ENCODE measurements around the gene MTNR1A.
A peak's percentile ranks its signal among the peaks of the same experiment; 100 is the strongest.

MTNR1A gene

DNA sequence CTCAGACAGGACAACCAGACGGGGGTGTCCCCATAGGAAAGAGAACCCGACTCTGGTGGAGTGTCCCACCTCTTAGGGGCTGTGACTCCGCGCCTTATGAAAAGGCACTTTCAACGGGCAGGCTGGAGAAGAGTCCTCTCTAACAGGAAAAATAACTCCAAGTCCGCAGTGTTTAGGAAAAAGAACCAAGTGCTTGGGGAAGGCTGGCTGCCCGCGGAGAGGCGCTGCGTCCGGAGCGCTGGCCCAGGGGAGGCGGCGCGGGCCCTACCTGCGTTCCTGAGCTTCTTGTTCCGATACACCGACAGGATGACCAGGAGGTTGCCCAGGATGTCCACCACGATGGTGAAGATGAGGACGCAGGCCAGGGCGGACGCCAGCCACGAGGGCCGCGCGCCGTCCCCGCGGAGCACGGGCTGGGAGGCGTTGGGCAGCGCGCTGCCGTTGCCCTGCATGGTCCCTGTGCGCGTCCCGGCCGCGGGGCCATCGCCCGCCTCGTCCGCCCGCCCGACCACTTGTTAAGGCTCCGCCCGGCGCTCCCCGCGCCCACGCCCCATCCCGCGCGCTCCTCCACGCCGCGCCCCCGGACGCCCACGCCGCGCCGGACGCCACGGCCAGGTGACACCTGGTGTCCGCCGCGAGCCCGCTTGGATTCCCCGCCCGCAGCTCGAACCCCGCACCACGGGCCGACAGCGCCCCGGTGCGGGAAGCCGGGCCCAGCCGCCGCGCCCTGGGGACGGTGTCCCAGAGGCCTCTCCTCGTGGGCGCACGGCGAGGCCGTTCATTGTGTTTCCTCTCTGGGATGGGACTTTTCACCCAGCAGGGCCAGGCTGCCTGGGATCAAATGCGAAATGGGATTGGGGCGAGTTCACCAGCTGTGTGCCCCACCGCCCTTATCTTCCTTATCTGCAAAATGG is at the start of gene MTNR1A:
TSS of gene MTNR1A (minus strand) at position 654 of the 914 bp plus-strand sequence. CDS start at position 452, 202 bp downstream.
- no peak for DNase-seq (ENCODE audit: low read depth)

DNA sequence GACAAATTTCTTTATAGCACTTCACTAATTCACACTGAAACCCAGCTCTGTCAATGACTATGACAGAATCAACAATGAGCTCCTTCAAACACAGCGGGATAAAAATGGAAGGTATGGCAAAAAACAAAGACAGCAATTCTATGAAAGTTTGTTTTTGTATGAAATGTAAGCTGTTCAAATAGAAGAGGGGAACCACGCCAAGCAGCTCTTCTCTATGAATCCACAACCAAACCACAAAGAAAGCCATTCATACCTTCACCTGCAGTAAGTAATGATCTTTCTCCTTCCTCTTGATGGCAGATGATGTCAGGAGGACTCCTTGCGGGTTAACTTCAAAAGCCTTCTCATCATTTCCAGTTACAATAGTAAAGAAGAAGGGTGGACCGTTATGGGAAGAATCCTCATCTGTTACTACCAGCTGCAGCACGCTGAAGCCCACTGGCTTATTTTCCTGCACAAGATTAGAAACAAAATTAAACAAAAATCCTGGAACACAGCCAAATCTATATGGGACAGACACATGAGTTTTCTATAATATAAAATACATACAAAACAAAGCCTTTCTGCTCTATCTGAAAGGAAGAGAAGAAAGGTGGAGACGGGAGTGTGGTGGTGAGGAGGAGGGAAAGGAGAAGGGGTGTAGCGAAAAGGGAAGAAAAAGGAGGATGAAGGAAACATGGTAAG is 48.9 kb upstream of the MTNR1A start:
- DNase-seq (ENCODE audit: low read depth) = no peak

DNA sequence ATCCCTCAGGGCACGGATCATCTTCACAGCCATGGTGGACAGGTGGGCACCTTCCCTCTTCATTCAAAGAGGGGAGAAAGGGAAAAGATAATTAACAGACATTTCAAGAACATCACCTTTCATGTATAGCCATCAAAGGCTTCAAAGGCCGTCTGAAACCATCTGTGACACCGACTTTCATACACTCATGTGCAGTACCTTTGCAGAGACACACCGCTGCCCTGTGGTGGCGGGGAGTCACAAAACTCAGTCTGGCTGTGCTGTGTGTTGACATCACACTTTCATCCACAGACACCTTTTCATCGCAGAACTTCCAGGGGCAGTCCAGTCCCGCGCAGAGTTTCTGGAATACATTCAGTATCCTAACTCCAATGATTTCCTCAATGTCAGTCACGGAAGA is 47.6 kb upstream of the MTNR1A start:
- no peak for DNase-seq (ENCODE audit: low read depth)

DNA sequence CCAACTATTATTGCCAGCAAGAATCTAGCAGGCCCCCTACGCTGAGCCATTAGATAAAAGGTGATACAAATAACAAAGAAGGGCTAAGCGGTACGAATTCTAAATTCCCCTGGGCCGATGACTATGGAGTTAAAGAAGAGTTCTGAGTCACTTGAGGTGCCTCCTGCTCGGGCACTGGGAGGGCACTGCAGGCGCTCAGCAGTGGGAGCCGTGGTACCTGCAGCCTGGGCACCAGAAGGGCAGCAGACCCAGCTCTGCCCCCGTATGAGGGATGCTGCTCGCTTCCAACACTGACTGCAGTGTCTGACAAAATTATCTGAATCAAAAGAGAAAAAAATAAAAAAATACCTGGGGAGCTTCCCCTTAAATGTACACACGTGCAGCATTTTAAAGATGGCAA is 44.1 kb upstream of the MTNR1A start:
- DNase-seq (ENCODE audit: low read depth) = no peak

DNA sequence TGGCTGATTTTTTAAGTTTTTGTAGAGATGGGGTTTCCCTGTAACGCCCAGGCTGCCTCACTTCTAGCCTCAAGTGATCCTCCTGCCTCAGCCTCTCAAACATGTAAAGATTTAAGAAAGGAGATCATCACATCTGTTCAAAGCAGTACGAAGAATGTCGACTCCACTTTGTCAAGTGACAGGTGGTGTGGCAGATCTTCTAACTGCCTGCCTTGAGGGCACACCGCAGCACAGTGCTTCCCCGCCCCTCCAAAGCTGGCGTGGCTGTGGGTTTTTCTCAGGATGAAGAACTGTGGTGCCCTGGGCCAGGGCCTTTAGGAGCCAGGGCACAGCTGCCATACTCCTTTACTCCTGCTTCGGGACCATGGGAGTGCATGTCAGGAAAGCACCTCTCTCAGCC is 43.3 kb upstream of the MTNR1A start:
- DNase-seq (ENCODE audit: low read depth) = no peak

DNA sequence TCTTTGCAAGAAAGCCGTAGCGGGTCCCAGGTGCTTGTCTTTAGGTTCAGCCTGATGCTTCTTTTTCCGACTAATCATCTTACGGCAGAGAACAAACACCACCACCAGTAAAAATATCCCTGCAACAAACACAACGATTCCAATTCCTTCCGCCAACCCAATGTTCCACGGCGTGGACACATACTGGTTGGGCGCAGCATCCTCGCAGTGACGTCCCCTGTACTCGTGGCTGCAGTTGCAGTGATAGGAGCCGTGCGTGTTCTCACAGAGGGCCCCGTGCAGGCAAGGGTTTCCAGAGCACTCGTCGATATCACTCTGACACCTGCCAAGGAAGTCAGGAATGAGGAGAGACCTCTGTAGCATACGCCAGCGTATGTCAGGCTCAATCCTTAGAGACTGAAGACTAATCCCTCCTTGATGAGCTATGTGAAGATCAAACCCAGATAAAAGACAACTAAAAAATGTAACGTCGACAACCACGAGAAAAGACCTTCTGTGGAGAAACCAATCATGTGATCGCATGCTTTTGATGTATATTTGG is 41.6 kb upstream of the MTNR1A start:
- no peak for DNase-seq (ENCODE audit: low read depth)

DNA sequence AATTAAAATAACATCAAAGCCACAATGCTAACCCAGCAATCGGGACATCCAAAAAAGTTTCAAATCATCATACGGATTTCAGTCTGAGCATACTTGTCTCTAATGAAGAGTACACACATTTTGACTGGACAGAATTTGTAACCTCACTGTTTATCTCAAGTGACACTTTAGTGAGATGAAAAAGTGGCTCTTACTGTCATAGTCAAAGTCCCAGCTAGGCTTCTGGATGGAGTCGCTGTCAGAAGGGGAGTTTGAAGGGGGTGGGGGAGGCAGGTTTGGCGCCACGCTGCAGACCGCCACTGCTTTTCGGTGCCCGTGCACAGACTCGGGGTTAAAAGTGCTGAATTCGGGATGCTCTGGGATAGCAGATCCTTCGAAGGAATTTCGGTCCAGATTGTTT is 41.0 kb upstream of the MTNR1A start:
- no peak for DNase-seq (ENCODE audit: low read depth)

DNA sequence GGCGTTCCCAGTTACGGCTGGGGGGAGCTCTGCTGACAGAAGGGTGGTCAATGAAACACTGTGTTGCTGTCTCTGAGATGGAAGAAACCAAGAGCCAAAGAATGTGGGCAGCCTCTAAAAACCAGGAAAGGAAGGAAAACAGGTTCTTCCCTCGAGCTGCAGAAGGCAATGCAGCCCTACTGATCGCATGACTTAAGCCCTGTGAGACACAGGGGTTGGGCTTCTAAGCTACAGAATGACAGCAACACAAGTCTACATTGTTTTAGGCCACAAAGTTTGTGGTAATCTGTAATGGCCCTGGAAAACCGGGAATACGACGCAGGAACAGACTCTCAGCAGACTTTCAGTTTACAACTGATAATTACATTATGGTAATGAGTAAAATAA is 38.2 kb upstream of the MTNR1A start:
- DNase-seq (ENCODE audit: low read depth) = no peak

DNA sequence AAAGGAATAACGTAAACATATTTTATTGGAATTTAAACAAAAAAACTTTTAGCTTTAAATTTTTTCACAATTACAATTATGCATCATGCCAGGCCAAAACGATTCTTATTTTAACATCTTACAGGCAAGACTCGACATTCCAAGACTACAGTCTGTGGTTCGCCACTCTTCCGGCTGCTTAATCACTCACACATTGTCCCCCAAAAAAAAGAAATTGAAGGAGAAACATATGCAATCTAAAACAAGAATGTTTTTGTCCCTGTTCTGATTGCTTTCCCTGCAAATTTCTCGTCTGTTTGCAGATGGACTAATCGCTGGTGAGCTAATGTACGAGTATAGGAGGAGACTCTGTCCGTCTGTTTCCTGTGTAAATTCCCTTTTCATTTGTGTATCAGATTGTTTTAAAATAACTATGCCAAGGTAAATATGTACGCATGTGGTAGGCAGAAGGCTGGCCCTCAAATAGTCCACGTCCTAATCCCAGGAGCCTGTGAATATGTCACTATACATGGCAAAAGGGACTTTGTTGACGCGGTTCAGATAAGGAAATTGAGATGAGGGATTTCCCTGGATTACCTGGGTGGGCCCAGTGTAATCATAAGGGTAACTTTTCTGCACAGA is 37.7 kb upstream of the MTNR1A start:
- DNase-seq (ENCODE audit: low read depth) = no peak

DNA sequence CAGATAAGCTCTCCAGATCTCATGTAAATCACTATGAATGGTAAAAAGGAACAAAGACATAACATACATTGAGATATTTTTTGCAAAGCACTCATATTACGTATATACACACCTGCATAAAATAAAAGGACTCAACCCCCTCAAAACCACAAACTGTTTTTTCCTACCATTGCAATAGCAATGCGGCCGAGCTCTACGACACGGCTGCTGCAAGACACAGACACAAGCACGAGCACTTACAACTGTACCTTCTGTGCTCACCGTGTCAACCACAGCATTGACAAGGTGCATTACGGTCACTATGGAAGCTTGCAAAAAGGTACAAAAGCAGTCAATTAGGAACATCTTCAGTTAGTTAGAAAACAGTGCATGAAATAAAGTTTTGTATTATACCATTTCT is 37.1 kb upstream of the MTNR1A start:
- DNase-seq (ENCODE audit: low read depth) = no peak

DNA sequence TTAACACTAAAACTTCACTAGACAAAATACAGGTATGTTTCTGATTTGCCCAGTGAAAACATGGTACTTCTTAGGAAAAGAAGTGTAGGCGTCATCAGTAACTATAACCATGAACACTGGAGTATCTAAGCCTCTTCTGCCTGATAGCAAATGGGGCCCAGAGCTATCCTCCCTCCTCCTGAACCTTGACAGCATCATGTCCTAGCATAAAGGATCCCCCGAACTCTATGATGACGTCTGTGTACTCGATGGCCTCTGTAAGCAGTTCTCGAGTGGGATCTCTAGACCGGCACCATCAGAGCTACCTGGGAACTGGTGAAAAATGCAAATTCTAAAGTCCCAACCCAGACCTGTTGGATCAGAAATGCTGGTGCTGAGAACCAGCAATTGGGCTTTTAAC is 36.3 kb upstream of the MTNR1A start:
- no peak for DNase-seq (ENCODE audit: low read depth)

DNA sequence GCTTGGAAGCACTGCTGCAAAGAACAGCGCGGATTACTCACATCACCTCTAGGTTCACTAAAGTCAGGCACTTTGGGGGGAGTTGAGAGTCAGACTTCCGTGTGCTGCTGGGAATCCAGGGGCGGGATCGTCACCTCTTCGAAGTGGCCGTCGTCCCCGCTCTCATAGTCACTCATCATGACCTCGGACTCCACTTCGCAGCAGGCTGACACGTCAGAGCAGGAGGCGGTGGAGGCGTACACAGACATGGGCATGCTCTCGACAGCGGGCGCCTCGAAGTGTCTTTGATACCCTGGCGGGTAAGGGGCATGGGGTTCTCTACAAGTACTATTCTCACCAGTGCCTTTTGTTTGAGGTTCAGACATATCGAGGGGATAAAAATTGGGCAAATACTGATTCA is 33.1 kb upstream of the MTNR1A start:
- DNase-seq (ENCODE audit: low read depth) = no peak

DNA sequence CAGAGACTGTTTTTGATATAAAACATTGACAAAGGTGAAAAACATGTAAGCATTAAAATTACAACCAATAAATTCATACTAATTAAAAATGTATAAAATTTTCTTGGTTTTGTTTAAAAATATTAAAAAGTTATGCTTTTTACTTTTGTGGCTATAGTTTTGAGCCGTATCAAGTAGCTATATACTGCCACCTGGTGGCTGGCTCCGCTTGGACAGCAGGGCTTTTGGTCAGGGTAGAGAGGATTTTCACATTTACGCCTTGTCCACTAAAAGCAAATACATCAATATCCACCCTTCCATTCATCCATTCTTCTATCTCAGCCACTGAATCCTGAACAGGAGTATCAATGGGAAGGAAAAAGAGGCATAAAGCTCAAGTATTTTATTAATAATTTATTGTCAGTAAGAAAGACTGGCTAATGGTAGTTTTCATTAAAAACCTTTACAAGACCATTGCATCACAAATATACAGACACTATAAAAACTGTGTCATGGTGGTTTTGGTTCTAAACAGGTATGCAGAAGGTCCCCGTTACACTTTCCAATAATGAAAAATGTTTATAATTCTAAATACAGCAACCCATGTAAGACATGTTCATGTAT is 32.1 kb upstream of the MTNR1A start:
- peak; percentile 52 for DNase-seq (ENCODE audit: low read depth)

DNA sequence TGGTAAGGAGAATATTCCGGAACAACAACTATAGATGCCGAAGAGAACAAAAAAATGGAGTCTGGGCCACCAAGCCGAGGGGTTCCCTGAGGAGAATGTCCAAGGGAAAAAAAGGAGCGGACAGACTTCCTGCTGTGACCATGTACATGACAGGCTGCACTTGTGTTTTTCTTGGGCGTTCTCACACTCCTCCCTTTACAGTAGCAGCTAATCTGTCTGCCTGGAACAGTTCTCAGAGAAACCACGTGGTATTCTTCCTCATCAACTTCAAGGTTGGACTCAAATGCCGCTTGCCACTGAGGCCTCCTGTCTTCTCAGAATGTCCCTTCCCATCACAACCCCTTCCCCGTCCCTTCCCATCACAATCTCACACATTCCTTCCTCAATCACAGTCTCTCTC is 30.8 kb upstream of the MTNR1A start:
- no peak for DNase-seq (ENCODE audit: low read depth)

DNA sequence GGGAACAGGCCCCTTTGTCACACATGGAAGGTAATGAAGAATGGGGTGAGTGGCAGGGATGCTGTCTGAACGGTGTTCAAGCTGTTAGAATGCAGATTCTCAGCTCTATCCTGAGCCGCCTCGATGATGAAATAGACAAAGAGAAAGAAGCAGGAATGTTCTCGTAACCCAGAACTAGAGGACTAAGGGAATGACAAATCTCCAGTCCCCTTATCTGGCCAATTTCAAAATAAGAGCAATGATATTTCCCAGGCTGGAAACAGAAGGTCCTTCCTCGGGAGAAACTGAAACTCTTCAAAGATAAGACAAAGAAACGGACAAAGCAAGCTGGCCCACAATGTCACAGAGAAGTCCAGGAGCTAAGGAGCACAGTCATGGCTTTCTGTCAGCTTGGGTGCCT is 29.5 kb upstream of the MTNR1A start:
- no peak for DNase-seq (ENCODE audit: low read depth)

DNA sequence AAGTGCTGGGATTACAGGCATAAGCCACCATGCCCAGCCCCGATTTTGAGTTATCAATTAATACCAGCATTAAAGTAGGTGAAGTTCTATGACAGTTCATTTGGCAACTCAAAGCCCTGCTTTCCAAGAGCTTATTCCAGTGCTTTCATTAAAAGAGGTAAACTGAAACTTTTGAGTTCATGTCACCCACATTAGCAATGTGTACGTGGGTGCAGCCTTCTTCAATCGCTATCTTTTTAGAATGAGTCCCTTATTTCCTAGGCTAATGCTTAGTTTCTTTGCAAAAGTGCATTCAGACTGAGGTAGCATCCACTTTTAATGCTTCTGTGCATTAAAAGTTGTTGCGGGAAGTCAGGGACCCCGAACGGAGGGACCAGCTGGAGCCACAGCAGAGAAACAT is 26.1 kb upstream of the MTNR1A start:
- DNase-seq (ENCODE audit: low read depth) = no peak

DNA sequence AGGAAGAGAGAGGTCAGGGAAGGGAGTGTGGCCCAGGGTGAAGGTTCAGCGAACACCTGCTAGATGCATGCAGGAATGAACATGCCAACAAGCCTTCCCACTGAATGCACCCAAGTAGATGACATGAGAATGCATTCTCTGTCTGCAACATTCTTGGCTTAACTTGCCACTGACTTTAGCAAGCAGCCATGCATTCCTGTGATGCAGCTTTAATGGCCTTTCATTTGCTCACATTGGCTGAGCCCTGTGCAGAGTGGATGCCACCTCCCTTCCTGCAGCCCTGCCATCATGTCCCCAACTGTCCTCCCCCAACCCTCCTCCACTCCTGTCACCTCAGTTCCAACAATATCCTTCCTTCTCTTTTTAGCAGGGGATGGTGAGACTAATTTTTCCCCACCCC is 25.3 kb upstream of the MTNR1A start:
- no peak for DNase-seq (ENCODE audit: low read depth)

DNA sequence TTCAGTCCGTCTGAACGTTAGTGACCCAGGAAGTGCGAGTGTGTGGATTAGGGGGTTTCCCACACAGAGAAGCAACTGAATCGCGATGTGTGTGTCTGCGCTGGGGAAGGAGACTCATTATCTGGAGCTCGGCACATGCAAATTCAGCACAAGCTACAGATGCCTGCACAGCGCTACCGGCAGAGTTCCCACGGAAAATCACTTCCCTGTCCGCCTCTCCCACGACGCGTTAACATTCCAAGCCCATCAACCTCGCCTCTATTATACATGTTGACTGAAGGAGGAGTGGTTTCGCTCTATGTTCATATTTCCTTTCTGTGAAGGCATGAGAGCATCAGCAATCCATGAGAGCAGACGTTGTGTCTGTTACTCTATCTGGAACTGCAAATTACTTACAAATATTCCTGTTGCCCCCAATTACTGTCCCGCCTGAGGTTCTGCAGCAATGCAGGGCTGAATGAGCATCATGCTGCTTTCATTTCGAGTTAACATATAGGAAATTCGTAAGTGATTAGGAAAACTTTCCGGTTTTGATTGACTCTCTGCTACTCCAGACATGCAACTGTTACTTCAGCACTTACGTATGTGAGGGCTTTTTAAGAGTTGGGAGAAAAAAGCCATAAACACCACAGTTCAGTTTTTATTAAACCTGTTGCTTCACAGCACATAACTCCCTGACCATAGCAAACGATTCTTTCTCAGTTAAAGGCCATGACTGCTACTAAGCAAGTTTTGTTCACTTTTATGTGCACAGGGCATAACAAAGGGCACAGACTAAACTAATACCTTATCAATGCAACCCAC is 15.0 kb upstream of the MTNR1A start:
- no peak for DNase-seq (ENCODE audit: low read depth)

DNA sequence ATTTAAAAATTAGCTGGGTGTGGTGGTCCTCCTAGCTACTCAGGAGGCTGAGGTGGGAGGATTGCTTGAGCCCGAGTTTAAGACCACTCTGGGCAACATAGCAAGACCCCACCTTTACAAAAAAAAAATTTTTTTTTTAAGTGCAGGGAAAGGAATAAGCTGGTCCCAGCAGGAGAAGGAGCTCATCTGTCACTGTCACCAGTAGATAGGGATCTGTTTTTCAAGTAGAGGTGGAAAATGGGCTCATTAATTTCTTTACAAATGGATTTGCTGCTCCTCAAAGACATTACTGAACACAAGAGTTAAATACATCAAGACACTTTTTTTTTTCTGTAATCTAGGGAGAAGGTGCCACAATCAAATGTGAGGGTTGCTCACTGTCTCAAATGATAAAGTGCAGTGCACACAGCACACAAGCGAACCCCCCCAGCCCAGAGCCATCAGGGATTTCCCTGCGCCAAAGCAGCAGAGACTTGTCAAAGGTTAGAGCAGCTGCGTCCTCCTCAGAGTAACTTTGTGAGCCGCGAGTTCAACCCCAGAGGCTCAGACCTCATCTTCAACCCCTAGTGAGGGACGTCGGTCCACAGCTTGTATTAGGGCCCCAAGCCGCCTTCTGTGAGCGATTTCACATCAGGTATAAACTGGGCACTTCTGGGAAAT is 14.3 kb upstream of the MTNR1A start:
- no peak for DNase-seq (ENCODE audit: low read depth)

DNA sequence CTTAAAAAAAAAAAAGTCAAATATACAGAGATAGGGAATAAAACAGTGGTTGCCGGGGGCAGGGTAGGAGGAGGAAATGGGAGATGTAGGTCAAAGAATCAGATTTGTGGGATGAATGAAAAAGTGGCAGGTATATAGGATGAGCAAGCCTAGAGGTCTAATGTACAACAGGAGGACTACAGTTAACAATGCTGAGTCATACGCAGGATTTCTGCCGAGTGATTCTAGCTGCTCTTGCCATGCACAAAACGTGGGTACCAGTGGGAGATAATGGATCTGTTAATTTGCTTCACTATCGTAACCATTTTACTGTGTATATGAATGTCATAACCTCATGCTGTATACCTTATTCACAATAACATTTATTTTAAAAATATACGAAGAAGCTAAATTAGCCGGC is 10.7 kb upstream of the MTNR1A start:
- DNase-seq (ENCODE audit: low read depth) = no peak

DNA sequence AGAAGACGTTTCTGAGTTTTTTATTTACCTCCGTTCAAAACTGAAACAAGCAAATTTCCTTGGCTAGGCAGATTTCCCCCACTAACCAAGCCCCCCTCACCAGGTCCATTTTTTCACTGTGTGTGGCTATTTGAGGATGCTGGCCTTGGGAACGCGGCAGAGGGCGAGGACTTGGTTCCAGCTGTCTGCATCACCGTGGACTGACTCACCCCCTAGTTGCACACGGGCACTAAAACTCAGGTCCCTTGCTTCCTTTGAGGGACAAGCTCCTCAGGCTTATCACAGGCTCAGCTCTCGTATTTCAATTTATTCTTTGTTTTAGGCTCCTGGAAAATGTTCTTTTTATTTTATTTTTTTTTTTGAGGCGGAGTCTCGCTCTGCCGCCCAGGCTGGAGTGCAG is 8.4 kb upstream of the MTNR1A start:
- no peak for DNase-seq (ENCODE audit: low read depth)

All from activated T-cell treated with anti-CD3 and anti-CD28 coated beads for 1 hour (primary cell).